ENCODE data around the gene CPVL.

Gene CPVL

GRCh38 chr7:29146057-29146706, at the start of gene CPVL:
Gene CPVL (minus strand): TSS chr7:29146537. CDS start chr7:29121061, 25,476 bp downstream.
- DNase-seq, result no peak

- DNase-seq, result no peak
Measured at GRCh38 chr7:29194594-29195427, 48.5 kb upstream of the CPVL start, which contains the start of gene CHN2. Gene CHN2 (plus strand): TSS chr7:29194775.

- no peak for DNase-seq
Measured at GRCh38 chr7:29194206-29194593, 47.9 kb upstream of the CPVL start.

GRCh38 chr7:29193316-29194205, 47.2 kb upstream of the CPVL start:
- DNase-seq, result no peak

- no peak for DNase-seq
Measured at GRCh38 chr7:29192811-29193210, 46.5 kb upstream of the CPVL start.

- DNase-seq, result no peak
Measured at GRCh38 chr7:29192323-29192722, 46.0 kb upstream of the CPVL start.

- no peak for DNase-seq
Measured at GRCh38 chr7:29190349-29191045, 44.2 kb upstream of the CPVL start.

GRCh38 chr7:29189743-29190201, 43.4 kb upstream of the CPVL start:
- peak in 1 of 4 experiments; percentile 1 for DNase-seq

GRCh38 chr7:29185613-29186012, 39.3 kb upstream of the CPVL start:
- DNase-seq, result no peak

GRCh38 chr7:29184599-29184998, 38.3 kb upstream of the CPVL start:
- DNase-seq, result no peak

GRCh38 chr7:29179115-29179514, 32.8 kb upstream of the CPVL start:
- DNase-seq, result no peak

GRCh38 chr7:29177963-29178600, 31.7 kb upstream of the CPVL start:
- no peak for DNase-seq

GRCh38 chr7:29173458-29173857, 27.1 kb upstream of the CPVL start:
- DNase-seq, result no peak

GRCh38 chr7:29170781-29171180, 24.4 kb upstream of the CPVL start:
- no peak for DNase-seq

GRCh38 chr7:29167721-29168120, 21.4 kb upstream of the CPVL start:
- no peak for DNase-seq

GRCh38 chr7:29163854-29164253, 17.5 kb upstream of the CPVL start:
- no peak for DNase-seq

- no peak for DNase-seq
Measured at GRCh38 chr7:29162577-29162976, 16.2 kb upstream of the CPVL start.

- DNase-seq, result no peak
Measured at GRCh38 chr7:29161231-29161630, 14.9 kb upstream of the CPVL start.

- no peak for DNase-seq
Measured at GRCh38 chr7:29160080-29160479, 13.7 kb upstream of the CPVL start.

- no peak for DNase-seq
Measured at GRCh38 chr7:29158795-29159423, 12.6 kb upstream of the CPVL start.

- DNase-seq, result no peak
Measured at GRCh38 chr7:29156907-29157452, 10.6 kb upstream of the CPVL start.
